Measurements from ENCODE around the gene CLP1.

CLP1 gene

GRCh38 chr11:57657194-57658022, at the start of gene CLP1:
Gene CLP1 (plus strand): TSS chr11:57657762. CDS start chr11:57659477, 1,715 bp downstream.
- TF ChIP-seq POLR2A (IDR thresholded peaks at IDR 0.05; ENCODE audit: low read length) (peak; percentile 73), GATA1 (IDR thresholded peaks at IDR 0.05; ENCODE audit: low read depth, low read length) (no peak)
- DNase-seq, result peak; percentile 98 to 99

- DNase-seq, result no peak
- TF ChIP-seq GATA1 (IDR thresholded peaks at IDR 0.05; ENCODE audit: low read depth, low read length) (no peak), POLR2A (IDR thresholded peaks at IDR 0.05; ENCODE audit: low read length) (no peak)
Observed at GRCh38 chr11:57610170-57610569, 47.4 kb upstream of the CLP1 start.

DNA sequence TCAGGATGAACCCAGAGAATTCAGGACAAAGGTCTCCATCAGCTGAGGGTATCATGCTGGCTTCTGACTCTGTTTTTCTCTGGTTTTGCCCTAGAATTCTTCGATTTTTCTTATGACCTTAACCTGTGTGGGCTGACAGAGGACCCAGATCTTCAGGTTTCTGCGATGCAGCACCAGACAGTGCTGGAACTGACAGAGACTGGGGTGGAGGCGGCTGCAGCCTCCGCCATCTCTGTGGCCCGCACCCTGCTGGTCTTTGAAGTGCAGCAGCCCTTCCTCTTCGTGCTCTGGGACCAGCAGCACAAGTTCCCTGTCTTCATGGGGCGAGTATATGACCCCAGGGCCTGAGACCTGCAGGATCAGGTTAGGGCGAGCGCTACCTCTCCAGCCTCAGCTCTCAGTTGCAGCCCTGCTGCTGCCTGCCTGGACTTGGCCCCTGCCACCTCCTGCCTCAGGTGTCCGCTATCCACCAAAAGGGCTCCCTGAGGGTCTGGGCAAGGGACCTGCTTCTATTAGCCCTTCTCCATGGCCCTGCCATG, 43.3 kb upstream of the CLP1 start:
- DNase-seq, result no peak
- TF ChIP-seq GATA1 (IDR thresholded peaks at IDR 0.05; ENCODE audit: low read depth, low read length) (no peak), POLR2A (IDR thresholded peaks at IDR 0.05; ENCODE audit: low read length) (no peak)

DNA sequence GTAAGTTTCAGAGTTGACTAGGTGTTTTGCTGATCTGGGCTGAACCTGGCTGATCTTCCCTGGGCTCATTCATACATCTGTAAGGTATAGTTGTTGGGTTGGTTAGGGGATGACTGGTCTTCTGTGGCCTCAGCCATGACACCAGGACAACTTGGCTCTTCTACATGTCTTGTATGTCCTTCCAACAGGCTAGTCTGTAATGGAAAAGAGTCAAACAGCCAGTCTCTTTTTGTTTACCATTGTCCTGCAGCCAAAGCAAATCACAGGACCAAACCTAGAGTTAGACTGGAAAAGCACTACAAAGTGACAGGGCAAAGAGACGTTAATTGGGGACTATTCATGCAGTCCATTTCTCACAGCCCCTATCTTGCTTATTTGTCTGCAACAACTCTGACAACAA, 42.3 kb upstream of the CLP1 start:
- TF ChIP-seq POLR2A (IDR thresholded peaks at IDR 0.05; ENCODE audit: low read length), result no peak
- no peak for TF ChIP-seq GATA1 (IDR thresholded peaks at IDR 0.05; ENCODE audit: low read depth, low read length)

DNA sequence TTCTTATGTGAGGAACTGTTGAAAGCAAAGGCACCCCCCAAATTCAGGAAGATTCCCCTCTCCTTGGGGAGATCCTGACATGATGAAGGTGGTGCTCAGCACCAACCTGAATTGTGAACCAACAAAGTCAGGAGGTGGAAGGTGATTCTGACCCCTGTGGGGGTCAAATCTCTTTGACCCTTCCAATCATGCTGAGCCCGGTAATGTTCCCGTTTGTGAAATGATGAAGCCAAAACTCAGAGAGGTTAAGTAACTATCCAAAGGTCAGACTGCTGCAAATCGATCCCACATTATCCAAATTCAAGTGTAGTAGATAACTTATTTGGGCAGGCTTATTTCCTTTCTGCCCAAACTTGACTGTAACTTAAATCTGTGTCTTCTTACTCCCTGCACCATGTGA, 41.0 kb upstream of the CLP1 start:
- DNase-seq, result no peak
- TF ChIP-seq GATA1 (IDR thresholded peaks at IDR 0.05; ENCODE audit: low read depth, low read length) (no peak), POLR2A (IDR thresholded peaks at IDR 0.05; ENCODE audit: low read length) (no peak)

More for the DNA sequence above, 42.3 kb upstream of the CLP1 start:
- DNase-seq, result no peak

GRCh38 chr11:57618438-57618837, 39.1 kb upstream of the CLP1 start:
- TF ChIP-seq POLR2A (IDR thresholded peaks at IDR 0.05; ENCODE audit: low read length) (no peak), GATA1 (IDR thresholded peaks at IDR 0.05; ENCODE audit: low read depth, low read length) (no peak)
- no peak for DNase-seq

- TF ChIP-seq POLR2A (IDR thresholded peaks at IDR 0.05; ENCODE audit: low read length) (no peak), GATA1 (IDR thresholded peaks at IDR 0.05; ENCODE audit: low read depth, low read length) (no peak)
Observed at GRCh38 chr11:57619331-57619730, 38.2 kb upstream of the CLP1 start.

DNA sequence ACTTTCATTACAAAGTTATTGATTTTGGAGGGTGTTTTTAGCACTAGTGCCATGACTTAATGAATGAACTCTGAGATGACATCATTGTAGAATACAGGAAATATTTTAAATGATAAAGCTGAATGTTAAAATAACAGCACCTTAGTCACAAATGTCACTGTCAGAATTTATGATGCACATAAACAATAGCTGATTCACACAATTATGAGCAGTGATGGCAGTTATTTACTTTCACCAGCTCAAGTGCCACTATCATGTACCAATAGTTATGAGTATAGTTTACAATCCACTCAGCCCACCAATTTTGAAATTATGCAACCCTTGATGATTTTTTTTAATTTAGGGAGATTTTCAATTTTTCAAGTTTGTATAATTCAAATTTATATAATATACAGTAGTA, 37.1 kb upstream of the CLP1 start:
- no peak for TF ChIP-seq POLR2A (IDR thresholded peaks at IDR 0.05; ENCODE audit: low read length)
- no peak for DNase-seq

More at GRCh38 chr11:57619331-57619730, 38.2 kb upstream of the CLP1 start:
- DNase-seq, result peak; percentile 33 to 40

- DNase-seq, result no peak
- TF ChIP-seq GATA1 (IDR thresholded peaks at IDR 0.05; ENCODE audit: low read depth, low read length), result no peak
- no peak for TF ChIP-seq POLR2A (IDR thresholded peaks at IDR 0.05; ENCODE audit: low read length)
Observed at GRCh38 chr11:57622263-57622662, 35.3 kb upstream of the CLP1 start.

DNA sequence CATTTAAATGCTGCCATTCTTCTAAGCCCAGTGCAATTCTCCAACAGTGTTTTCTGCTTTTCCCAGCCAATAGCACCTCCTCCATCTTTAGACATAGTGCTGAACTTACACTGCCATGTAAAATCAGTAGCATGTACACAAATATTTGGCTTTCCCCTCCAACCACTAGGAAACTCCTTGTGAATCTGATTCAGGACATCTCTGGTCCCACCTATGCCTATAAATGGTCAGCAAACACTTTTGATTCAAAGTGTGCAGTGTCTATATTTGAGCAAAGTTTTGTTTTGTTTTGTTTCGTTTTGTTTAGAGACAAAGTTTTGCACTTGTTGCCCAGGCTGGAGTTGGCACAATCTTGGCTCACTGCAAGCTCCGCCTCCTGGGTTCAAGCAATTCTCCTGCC, 32.7 kb upstream of the CLP1 start:
- TF ChIP-seq GATA1 (IDR thresholded peaks at IDR 0.05; ENCODE audit: low read depth, low read length), result no peak
- TF ChIP-seq POLR2A (IDR thresholded peaks at IDR 0.05; ENCODE audit: low read length), result no peak
- DNase-seq, result no peak

- TF ChIP-seq POLR2A (IDR thresholded peaks at IDR 0.05; ENCODE audit: low read length) (no peak), GATA1 (IDR thresholded peaks at IDR 0.05; ENCODE audit: low read depth, low read length) (no peak)
- DNase-seq, result no peak
Observed at GRCh38 chr11:57626895-57627294, 30.7 kb upstream of the CLP1 start.

DNA sequence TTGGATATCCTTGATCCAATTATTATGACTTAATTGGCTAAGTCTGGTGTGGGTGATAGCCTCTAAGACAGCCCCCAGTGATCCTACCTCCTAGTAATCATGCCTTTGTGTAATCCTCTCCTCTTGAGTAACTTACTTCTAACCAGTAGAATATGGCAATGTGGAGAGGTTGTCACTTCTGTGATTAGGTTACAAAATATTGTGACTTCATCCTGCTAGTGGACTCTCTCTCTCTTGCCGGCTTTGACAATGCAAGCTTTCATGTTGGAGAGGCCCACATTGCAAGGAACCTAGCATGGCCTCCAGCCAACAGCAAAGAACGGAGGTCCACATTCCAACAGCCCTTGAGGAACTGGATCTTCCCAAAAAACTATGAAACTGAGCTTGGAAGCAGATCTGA, 27.4 kb upstream of the CLP1 start:
- no peak for TF ChIP-seq POLR2A (IDR thresholded peaks at IDR 0.05; ENCODE audit: low read length)
- TF ChIP-seq GATA1 (IDR thresholded peaks at IDR 0.05; ENCODE audit: low read depth, low read length), result no peak
- no peak for DNase-seq

DNA sequence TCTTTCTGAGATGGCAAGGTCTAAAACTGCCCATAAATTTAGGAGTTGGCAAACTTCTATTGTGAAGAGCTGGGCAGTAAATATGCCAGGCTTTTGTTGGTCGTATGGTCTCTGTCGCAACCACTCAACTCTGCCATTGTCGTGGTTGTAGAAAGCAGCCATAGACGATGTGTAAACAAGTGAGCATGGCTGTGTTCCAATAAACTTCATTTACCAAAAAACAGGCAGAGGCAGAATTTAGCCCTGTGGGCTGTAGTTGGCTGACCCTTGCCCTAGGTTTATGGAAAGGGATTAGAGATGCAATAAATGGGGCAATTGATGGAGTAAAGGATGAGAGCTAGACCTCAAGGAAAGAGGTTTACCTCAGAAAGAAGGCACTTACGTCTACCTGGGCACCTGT, 25.4 kb upstream of the CLP1 start:
- TF ChIP-seq POLR2A (IDR thresholded peaks at IDR 0.05; ENCODE audit: low read length) (no peak), GATA1 (IDR thresholded peaks at IDR 0.05; ENCODE audit: low read depth, low read length) (no peak)
- no peak for DNase-seq

DNA sequence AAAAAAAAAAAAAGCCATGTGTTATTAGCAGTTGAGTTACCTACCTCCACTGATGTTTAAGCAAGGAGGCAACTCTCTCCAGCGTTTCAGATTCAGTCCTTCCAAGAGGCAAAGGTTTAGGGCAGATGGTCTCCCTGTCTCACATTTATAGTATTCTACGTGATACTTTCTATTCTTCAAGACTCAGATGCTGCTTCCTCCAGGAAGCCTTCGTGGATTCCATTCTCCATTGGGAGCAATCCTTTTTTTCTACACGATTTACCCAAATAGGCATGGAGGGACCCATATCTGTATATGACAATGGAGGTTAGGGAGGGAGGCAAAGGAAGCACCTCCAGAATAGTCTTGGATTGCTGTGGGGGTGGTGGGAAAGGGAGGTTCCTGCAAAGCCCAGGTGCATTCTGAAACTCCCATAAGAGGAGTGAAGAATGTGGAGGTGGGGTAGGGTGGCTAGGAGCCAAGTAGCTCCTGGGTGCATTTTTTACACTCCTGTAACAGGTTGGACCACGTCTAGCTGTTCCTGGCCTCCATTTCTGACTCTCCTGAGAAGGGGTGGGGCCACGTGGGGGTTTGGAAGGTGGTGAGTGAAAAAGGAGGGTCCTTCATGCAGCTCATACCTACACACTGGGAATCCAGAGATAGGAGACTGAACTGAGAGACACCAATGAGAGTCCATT, 24.0 kb upstream of the CLP1 start:
- DNase-seq, result no peak
- no peak for TF ChIP-seq POLR2A (IDR thresholded peaks at IDR 0.05; ENCODE audit: low read length)
- no peak for TF ChIP-seq GATA1 (IDR thresholded peaks at IDR 0.05; ENCODE audit: low read depth, low read length)
